IMR-90 (cell line): ENCODE results near the gene CEP170. TPM values are rescaled to one million over a fixed set of nuclear protein-coding genes. Genes with fewer than 3 reads are reported as not detected.
"Not testable (repeated sequence)": the region's sequence is repeated elsewhere in the genome, so short reads cannot be mapped to it uniquely, and the experiment has no call there.

Experiments used
- ATAC-seq: fragments of 200-7000 bp; cut with Tn5 transposase; 2 replicates; pipeline ENCODE4 v1.9.1; 2020; ENCODE audit warnings: low read depth, mild to moderate bottlenecking, moderate library complexity
- BruUV-seq: library from RNA; stranded (reverse); fragments of 400-500 nt; replicated peaks from 2 replicates; lab custom pipeline; 2021; lab: Mats Ljungman, UMichigan
- CTCF ChIA-PET: fragments of 300-600 bp; formaldehyde crosslinking; extraction: SDS; loops from one replicate; lab custom pipeline; 2021; ENCODE audit warnings: antibody characterized with exemption; lab: Yijun Ruan, JAX
- POLR2A ChIA-PET: fragments of 300-600 bp; sonication (Branson Sonifier 250); formaldehyde crosslinking; loops from one replicate; lab custom pipeline; 2022; ENCODE audit warnings: antibody characterized with exemption; ENCODE audit not compliant: unreplicated experiment; lab: Charles Lee
- DNase-seq: peaks from one replicate; pipeline ENCODE4 v3.0.0; 2013
- H2AFZ ChIP-seq: replicated peaks from 2 replicates; pipeline ENCODE3; 2013; ENCODE audit warnings: low read length, mild to moderate bottlenecking; ENCODE audit not compliant: poor library complexity
- H2AK5ac ChIP-seq: 2 replicates; pipeline ENCODE4 v1.6.1; 2013; ENCODE audit warnings: low read depth, low read length, inconsistent platforms
- H2AK9ac ChIP-seq: replicated peaks from 2 replicates; pipeline ENCODE3; 2013; ENCODE audit warnings: mild to moderate bottlenecking, low read depth, low read length, moderate library complexity; ENCODE audit not compliant: poor library complexity
- H2BK120ac ChIP-seq: 2 replicates; pipeline ENCODE4 v1.6.1; 2013; ENCODE audit warnings: low read depth, low read length, inconsistent platforms
- H2BK15ac ChIP-seq: 3 replicates; pipeline ENCODE4 v1.6.1; 2013; ENCODE audit warnings: low read depth, low read length, inconsistent platforms
- H2BK20ac ChIP-seq: 2 replicates; pipeline ENCODE4 v1.6.1; 2013; ENCODE audit warnings: low read depth, mild to moderate bottlenecking, inconsistent platforms, low read length, moderate library complexity
- H2BK5ac ChIP-seq: 2 replicates; pipeline ENCODE4 v1.6.1; 2013; ENCODE audit warnings: mild to moderate bottlenecking, low read depth, low read length, inconsistent platforms; ENCODE audit not compliant: poor library complexity, severe bottlenecking
- H3K14ac ChIP-seq: replicated peaks from 2 replicates; pipeline ENCODE4 v1.6.1; 2013; ENCODE audit warnings: low read depth, low read length, inconsistent platforms
- H3K18ac ChIP-seq: 2 replicates; pipeline ENCODE4 v1.6.1; 2013; ENCODE audit warnings: low read depth, low read length, control low read depth
- H3K23ac ChIP-seq: 2 replicates; pipeline ENCODE4 v1.6.1; 2013; ENCODE audit warnings: low read depth, low read length, inconsistent platforms
- H3K27ac ChIP-seq: 2 replicates; pipeline ENCODE4 v1.5.1; 2013; ENCODE audit warnings: mild to moderate bottlenecking, control low read depth, low read length; ENCODE audit not compliant: insufficient read depth
- H3K27me3 ChIP-seq: 2 replicates; pipeline ENCODE4 v1.6.1; 2013; ENCODE audit warnings: low read length; ENCODE audit not compliant: control insufficient read depth, insufficient read depth
- H3K36me3 ChIP-seq: 2 replicates; pipeline ENCODE4 v1.6.1; 2013; ENCODE audit warnings: low read length, mixed read lengths; ENCODE audit not compliant: control insufficient read depth, insufficient read depth
- H3K4ac ChIP-seq: 2 replicates; pipeline ENCODE4 v1.6.1; 2013; ENCODE audit warnings: low read depth, low read length, inconsistent platforms
- H3K4me1 ChIP-seq: 2 replicates; pipeline ENCODE4 v1.6.1; 2013; ENCODE audit warnings: low read length, mixed read lengths; ENCODE audit not compliant: control insufficient read depth, insufficient read depth
- H3K4me2 ChIP-seq: 2 replicates; pipeline ENCODE4 v1.6.1; 2013; ENCODE audit warnings: low read depth, mild to moderate bottlenecking, control low read depth, low read length, moderate library complexity
- H3K4me3 ChIP-seq: 2 replicates; pipeline ENCODE4 v1.5.1; 2013; ENCODE audit warnings: low read depth, mild to moderate bottlenecking, control low read depth, low read length, moderate library complexity; ENCODE audit not compliant: insufficient read depth
- H3K56ac ChIP-seq: 2 replicates; pipeline ENCODE4 v1.6.1; 2013; ENCODE audit warnings: low read length, inconsistent platforms; ENCODE audit not compliant: insufficient read depth; ENCODE audit errors: extremely low read depth
- H3K79me1 ChIP-seq, 2 experiments: 2 replicates each; pipeline ENCODE4 v1.6.1; 2013; ENCODE audit warnings: low read length in 2 of 2, inconsistent platforms in 1 of 2, low read depth in 1 of 2
- H3K9ac ChIP-seq: 2 replicates; pipeline ENCODE4 v1.6.1; 2013; ENCODE audit warnings: low read depth, low read length, control low read depth
- H3K9me1 ChIP-seq: 2 replicates; pipeline ENCODE4 v1.6.1; 2013; ENCODE audit warnings: low read length, inconsistent platforms; ENCODE audit not compliant: insufficient read depth
- H3K9me3 ChIP-seq: 2 replicates; pipeline ENCODE4 v1.6.1; 2013; ENCODE audit warnings: low read length; ENCODE audit not compliant: control insufficient read depth, insufficient read depth
- H4K20me1 ChIP-seq: 2 replicates; pipeline ENCODE4 v1.6.1; 2013; ENCODE audit warnings: low read length, inconsistent platforms; ENCODE audit not compliant: insufficient read depth
- H4K5ac ChIP-seq: 2 replicates; pipeline ENCODE4 v1.6.1; 2013; ENCODE audit warnings: mild to moderate bottlenecking, low read depth, low read length, control low read depth
- H4K8ac ChIP-seq, 2 experiments: 2 replicates each; pipeline ENCODE4 v1.6.1; 2013; ENCODE audit warnings: low read depth in 2 of 2, low read length in 2 of 2, control low read depth in 1 of 2, inconsistent platforms in 1 of 2
- H4K91ac ChIP-seq: 2 replicates; pipeline ENCODE4 v1.6.1; 2013; ENCODE audit warnings: low read depth, low read length, inconsistent platforms; ENCODE audit not compliant: insufficient read depth
- WGBS, 2 experiments: methylation state at CpG; one replicate each; pipeline versions ENCODE4 v1.1.5 to v1.1.7; 2013; ENCODE audit warnings: missing lambda C conversion rate in 2 of 2; ENCODE audit not compliant: insufficient read length in 1 of 2; ENCODE audit errors: extremely low coverage in 2 of 2; 5-methylcytosine and 5-hydroxymethylcytosine counted together
- dilution Hi-C: fragments of 300-500 bp; cut with HindIII; formaldehyde crosslinking; loops from one replicate; pipeline ENCODE4 v1.14.3; 2018; ENCODE audit warnings: low sequenced_read_pairs; ENCODE audit not compliant: unreplicated experiment
- in situ Hi-C: fragments of 300-500 bp; cut with MboI; formaldehyde crosslinking; loops from 3 replicates; pipeline ENCODE4 v1.14.3; 2019; ENCODE audit warnings: low sequenced_read_pairs, inconsistent platforms, mixed read lengths
- intact Hi-C: fragments of 100-400 bp; cut with micrococcal nuclease; formaldehyde crosslinking; loops from 2 replicates; pipeline ENCODE4 v1.10.0; 2022
- polyA plus RNA-seq, 3 experiments: library from polyadenylated mRNA; depleted of rRNA; stranded (reverse); fragments of >200 nt; gene quantifications; 2 replicates each; pipeline ENCODE4 v1.2.3, GENCODE V29; 2012; ENCODE audit warnings: low replicate concordance in 1 of 3
- total RNA-seq: library from RNA; depleted of rRNA; stranded (reverse); fragments of >200 nt; gene quantifications from 2 replicates; pipeline ENCODE4 v1.2.3, GENCODE V29; 2012

CEP170 gene
- total and polyA plus RNA-seq, 2 of the 4 experiments (the other 2 are of a cell fraction) = 65.8 to 151 TPM

- H3K9me1 ChIP-seq, H3K4me1 ChIP-seq, H3K4me2 ChIP-seq, H4K20me1 ChIP-seq, H3K23ac ChIP-seq, H3K4ac ChIP-seq, H3K4me3 ChIP-seq, ATAC-seq, H2AFZ ChIP-seq, H3K27ac ChIP-seq, H3K36me3 ChIP-seq, H3K14ac ChIP-seq, H3K18ac ChIP-seq, intact Hi-C loops, H2BK20ac ChIP-seq, H2BK15ac ChIP-seq, H3K9ac ChIP-seq, H2AK5ac ChIP-seq, CTCF ChIA-PET, H4K5ac ChIP-seq, H3K56ac ChIP-seq, POLR2A ChIA-PET, H4K8ac ChIP-seq, H2AK9ac ChIP-seq, BruUV-seq, dilution Hi-C loops, H3K27me3 ChIP-seq, H3K9me3 ChIP-seq, H2BK120ac ChIP-seq, H4K91ac ChIP-seq, DNase-seq, H2BK5ac ChIP-seq, in situ Hi-C loops: not testable (repeated sequence)
- no CpG with 5 or more reads among the region's 4 CpGs for WGBS, 2 experiments
- H3K79me1 ChIP-seq = peaks cover 0 to 10% of the 10 kb centered on the region in 2 experiments; a peak in 3 of 4 replicates
These were observed 51.9 kb downstream of the CEP170 start for GRCh38 chr1:243203196-243203595.

- intact Hi-C loops, H2AK5ac ChIP-seq, H3K4ac ChIP-seq, ATAC-seq, H2BK20ac ChIP-seq, H2BK120ac ChIP-seq, H3K27me3 ChIP-seq, H3K4me3 ChIP-seq, H2BK15ac ChIP-seq, H4K5ac ChIP-seq, H3K9ac ChIP-seq, in situ Hi-C loops, H4K20me1 ChIP-seq, BruUV-seq, H3K27ac ChIP-seq, H3K4me1 ChIP-seq, H4K91ac ChIP-seq, H2BK5ac ChIP-seq, CTCF ChIA-PET, dilution Hi-C loops, H2AK9ac ChIP-seq, H3K36me3 ChIP-seq, H3K23ac ChIP-seq, DNase-seq, H3K4me2 ChIP-seq, H3K9me1 ChIP-seq, POLR2A ChIA-PET, H3K56ac ChIP-seq, H3K14ac ChIP-seq, H3K18ac ChIP-seq, H3K9me3 ChIP-seq, H2AFZ ChIP-seq, H4K8ac ChIP-seq: not testable (repeated sequence)
- H3K79me1 ChIP-seq = peaks cover 0 to 19% of the 10 kb centered on the region in 2 experiments; a peak in 3 of 4 replicates
- WGBS, 2 experiments = no CpG with 5 or more reads among the region's 2 CpGs
These were observed 53.8 kb downstream of the CEP170 start for GRCh38 chr1:243201316-243201715.
